Liver (tissue), 9 donors: ENCODE measurements around the gene FUBP1. TPM values are rescaled to one million over a fixed set of nuclear protein-coding genes. Genes with fewer than 3 reads are reported as not detected.

Experiments
- DNase-seq: peaks from one replicate; pipeline ENCODE4 v3.0.0-alpha.2; 2017; ENCODE audit warnings: low spot score
- H3K27ac ChIP-seq, 2 donors: one replicate each; pipeline ENCODE4 v1.7.0; 2013; ENCODE audit warnings: inconsistent platforms in 2 of 2, low read length in 2 of 2, control low read depth in 1 of 2, low read depth in 1 of 2, mild to moderate bottlenecking in 1 of 2
- H3K27me3 ChIP-seq, 4 donors: one replicate each; pipeline versions ENCODE4 v1.6.1 to v1.7.0; 2013; ENCODE audit warnings: low read length in 3 of 4, inconsistent platforms in 1 of 4, mild to moderate bottlenecking in 1 of 4, moderate library complexity in 1 of 4; ENCODE audit not compliant: control insufficient read depth in 4 of 4, insufficient read depth in 4 of 4
- H3K36me3 ChIP-seq, 4 donors: one replicate each; pipeline versions ENCODE4 v1.6.1 to v1.7.0; 2013; ENCODE audit warnings: low read length in 3 of 4, mild to moderate bottlenecking in 3 of 4, low read depth in 1 of 4, moderate library complexity in 1 of 4; ENCODE audit not compliant: control insufficient read depth in 4 of 4, insufficient read depth in 3 of 4
- H3K4me1 ChIP-seq, 4 donors: one replicate each; pipeline versions ENCODE4 v1.6.1 to v1.7.0; 2013; ENCODE audit warnings: low read length in 3 of 4, mild to moderate bottlenecking in 3 of 4, moderate library complexity in 1 of 4; ENCODE audit not compliant: control insufficient read depth in 4 of 4, insufficient read depth in 4 of 4
- H3K4me3 ChIP-seq, 3 donors: one replicate each; pipeline versions ENCODE4 v1.6.1 to v1.7.0; 2013; ENCODE audit warnings: low read length in 3 of 3, control low read depth in 1 of 3, low read depth in 1 of 3, mild to moderate bottlenecking in 1 of 3
- H3K9ac ChIP-seq, 2 donors: one replicate each; pipeline ENCODE4 v1.7.0; 2013; ENCODE audit warnings: low read length in 2 of 2, mild to moderate bottlenecking in 2 of 2, moderate library complexity in 2 of 2, control low read depth in 1 of 2, low read depth in 1 of 2
- H3K9me3 ChIP-seq, 4 donors: one replicate each; pipeline versions ENCODE4 v1.6.1 to v1.7.0; 2013; ENCODE audit warnings: low read length in 3 of 4; ENCODE audit not compliant: control insufficient read depth in 4 of 4
- EGR1 ChIP-seq, 2 donors: IDR thresholded peaks; 2 replicates each; pipeline ENCODE4 v1.6.1; 2016 to 2018; ENCODE audit warnings: antibody characterized with exemption in 2 of 2, low read depth in 2 of 2
- FOXA1 ChIP-seq: IDR thresholded peaks from 2 replicates; pipeline ENCODE4 v1.6.1; 2016; ENCODE audit warnings: antibody characterized with exemption
- FOXA2 ChIP-seq: IDR thresholded peaks from 2 replicates; pipeline ENCODE4 v1.6.1; 2016; ENCODE audit warnings: antibody characterized with exemption
- GABPA ChIP-seq, 2 donors: IDR thresholded peaks in 1 of 2; conservative IDR thresholded peaks in 1 of 2; 2 replicates each; pipeline ENCODE4 v1.6.1; 2016; ENCODE audit warnings: antibody characterized with exemption in 2 of 2, mild to moderate bottlenecking in 1 of 2, moderate library complexity in 1 of 2
- HNF4A ChIP-seq, 2 donors: conservative IDR thresholded peaks; 2 replicates each; pipeline ENCODE4 v1.6.1; 2016; ENCODE audit warnings: antibody characterized with exemption in 2 of 2, mild to moderate bottlenecking in 2 of 2
- HNF4G ChIP-seq: IDR thresholded peaks from 2 replicates; pipeline ENCODE4 v1.6.1; 2016; ENCODE audit warnings: antibody characterized with exemption
- JUND ChIP-seq, 2 donors: IDR thresholded peaks; 2 replicates each; pipeline ENCODE4 v1.6.1; 2016; ENCODE audit warnings: antibody characterized with exemption in 2 of 2
- NR2F2 ChIP-seq: IDR thresholded peaks from 2 replicates; pipeline ENCODE4 v1.6.1; 2016; ENCODE audit warnings: antibody characterized with exemption
- RAD21 ChIP-seq, 2 donors: IDR thresholded peaks; 2 replicates each; pipeline ENCODE4 v1.6.1; 2016; ENCODE audit warnings: antibody characterized with exemption in 2 of 2, mild to moderate bottlenecking in 2 of 2
- RXRA ChIP-seq, 2 donors: IDR thresholded peaks; 2 replicates each; pipeline ENCODE4 v1.6.1; 2017 to 2018; ENCODE audit warnings: antibody characterized with exemption in 2 of 2, mild to moderate bottlenecking in 1 of 2
- SP1 ChIP-seq: IDR thresholded peaks from 2 replicates; pipeline ENCODE4 v1.6.1; 2018; ENCODE audit warnings: antibody characterized with exemption, mild to moderate bottlenecking
- TAF1 ChIP-seq: conservative IDR thresholded peaks from 2 replicates; pipeline ENCODE4 v1.6.1; 2016; ENCODE audit warnings: antibody characterized with exemption, mild to moderate bottlenecking
- YY1 ChIP-seq: IDR thresholded peaks from 2 replicates; pipeline ENCODE4 v1.6.1; 2016; ENCODE audit warnings: antibody characterized with exemption, mild to moderate bottlenecking
- WGBS: extraction: QIAGEN DNeasy Blood & Tissue Kit; methylation state at CpG from one replicate; pipeline ENCODE4 v1.1.7; 2013; 5-methylcytosine and 5-hydroxymethylcytosine counted together
- polyA plus RNA-seq, 2 donors: library from polyadenylated mRNA; stranded (reverse) in 1 of 2; unstranded in 1 of 2; fragments of 200-250 nt in 1 of 2; fragments of >200 nt in 1 of 2; fragmentation: Nextera tagmentation in 1 of 2; extraction: Ambion mirVana in 1 of 2; gene quantifications; one replicate each; pipeline versions ENCODE4 v1.2.1 to v1.2.3, GENCODE V29; 2013 to 2015
- total RNA-seq, 2 donors: library from RNA; depleted of rRNA; stranded (reverse); fragments of >200 nt; gene quantifications; one replicate each; pipeline ENCODE4 v1.2.3, GENCODE V29; 2014
- TF ChIP-seq, protein P1 (sequence below): fragments of 150-350 bp; IDR thresholded peaks from 2 replicates; pipeline ENCODE4 v1.5.1; 2017; ENCODE audit warnings: improper control_type of control experiment, low read depth, low read length; ENCODE audit not compliant: missing input control
- TF ChIP-seq, protein P2 (sequence below): IDR thresholded peaks from 2 replicates; pipeline ENCODE4 v1.6.1; 2016; ENCODE audit warnings: antibody characterized with exemption
- TF ChIP-seq, protein P3 (sequence below): IDR thresholded peaks from 2 replicates; pipeline ENCODE4 v1.6.1; 2016; ENCODE audit warnings: antibody characterized with exemption
- TF ChIP-seq, protein P4 (sequence below): IDR thresholded peaks from 2 replicates; pipeline ENCODE4 v1.6.1; 2016; ENCODE audit warnings: antibody characterized with exemption
- TF ChIP-seq, protein P5 (sequence below): IDR thresholded peaks from 2 replicates; pipeline ENCODE4 v1.6.1; 2016; ENCODE audit warnings: antibody characterized with exemption, mild to moderate bottlenecking
- donor health status: healthy.
- donor health status: healthy.
- donor health status: healthy.
- donor health status: healthy.
- donor health status: healthy.

The FUBP1 gene
- total and polyA plus RNA-seq, 4 donors, result 16.3 to 97.4 (median 47.2) TPM

DNA sequence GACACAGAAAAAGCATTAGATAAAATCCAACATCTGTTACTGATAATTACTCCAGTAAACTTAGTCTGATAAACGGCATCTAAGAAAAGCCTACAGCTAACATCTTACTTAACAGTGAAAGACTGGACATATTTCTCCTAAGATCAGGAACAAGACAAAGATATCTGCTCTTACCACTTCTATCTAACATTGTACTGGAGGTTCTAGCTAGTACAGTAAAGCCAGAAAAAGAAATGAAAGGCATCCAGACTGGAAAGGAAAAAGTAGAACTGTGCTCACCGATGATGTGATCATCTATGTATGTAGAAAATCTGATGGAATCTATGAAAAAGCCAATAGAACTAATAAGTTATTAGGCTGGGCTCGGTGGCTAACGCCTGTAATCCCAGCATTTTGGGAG, 68.8 kb downstream of the FUBP1 start:
- TF ChIP-seq EGR1 (IDR thresholded peaks at IDR 0.05; ENCODE audit: low read depth in 2 of 2), result no peak
- TF ChIP-seq, protein P1, sequence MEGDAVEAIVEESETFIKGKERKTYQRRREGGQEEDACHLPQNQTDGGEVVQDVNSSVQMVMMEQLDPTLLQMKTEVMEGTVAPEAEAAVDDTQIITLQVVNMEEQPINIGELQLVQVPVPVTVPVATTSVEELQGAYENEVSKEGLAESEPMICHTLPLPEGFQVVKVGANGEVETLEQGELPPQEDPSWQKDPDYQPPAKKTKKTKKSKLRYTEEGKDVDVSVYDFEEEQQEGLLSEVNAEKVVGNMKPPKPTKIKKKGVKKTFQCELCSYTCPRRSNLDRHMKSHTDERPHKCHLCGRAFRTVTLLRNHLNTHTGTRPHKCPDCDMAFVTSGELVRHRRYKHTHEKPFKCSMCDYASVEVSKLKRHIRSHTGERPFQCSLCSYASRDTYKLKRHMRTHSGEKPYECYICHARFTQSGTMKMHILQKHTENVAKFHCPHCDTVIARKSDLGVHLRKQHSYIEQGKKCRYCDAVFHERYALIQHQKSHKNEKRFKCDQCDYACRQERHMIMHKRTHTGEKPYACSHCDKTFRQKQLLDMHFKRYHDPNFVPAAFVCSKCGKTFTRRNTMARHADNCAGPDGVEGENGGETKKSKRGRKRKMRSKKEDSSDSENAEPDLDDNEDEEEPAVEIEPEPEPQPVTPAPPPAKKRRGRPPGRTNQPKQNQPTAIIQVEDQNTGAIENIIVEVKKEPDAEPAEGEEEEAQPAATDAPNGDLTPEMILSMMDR, result no peak
- no peak for TF ChIP-seq GABPA (IDR thresholded peaks at IDR 0.05 in 1 of 2, conservative IDR thresholded peaks at IDR 0.05 in 1 of 2)
- TF ChIP-seq, protein P2, sequence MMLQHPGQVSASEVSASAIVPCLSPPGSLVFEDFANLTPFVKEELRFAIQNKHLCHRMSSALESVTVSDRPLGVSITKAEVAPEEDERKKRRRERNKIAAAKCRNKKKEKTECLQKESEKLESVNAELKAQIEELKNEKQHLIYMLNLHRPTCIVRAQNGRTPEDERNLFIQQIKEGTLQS, result no peak
- TF ChIP-seq, protein P3, sequence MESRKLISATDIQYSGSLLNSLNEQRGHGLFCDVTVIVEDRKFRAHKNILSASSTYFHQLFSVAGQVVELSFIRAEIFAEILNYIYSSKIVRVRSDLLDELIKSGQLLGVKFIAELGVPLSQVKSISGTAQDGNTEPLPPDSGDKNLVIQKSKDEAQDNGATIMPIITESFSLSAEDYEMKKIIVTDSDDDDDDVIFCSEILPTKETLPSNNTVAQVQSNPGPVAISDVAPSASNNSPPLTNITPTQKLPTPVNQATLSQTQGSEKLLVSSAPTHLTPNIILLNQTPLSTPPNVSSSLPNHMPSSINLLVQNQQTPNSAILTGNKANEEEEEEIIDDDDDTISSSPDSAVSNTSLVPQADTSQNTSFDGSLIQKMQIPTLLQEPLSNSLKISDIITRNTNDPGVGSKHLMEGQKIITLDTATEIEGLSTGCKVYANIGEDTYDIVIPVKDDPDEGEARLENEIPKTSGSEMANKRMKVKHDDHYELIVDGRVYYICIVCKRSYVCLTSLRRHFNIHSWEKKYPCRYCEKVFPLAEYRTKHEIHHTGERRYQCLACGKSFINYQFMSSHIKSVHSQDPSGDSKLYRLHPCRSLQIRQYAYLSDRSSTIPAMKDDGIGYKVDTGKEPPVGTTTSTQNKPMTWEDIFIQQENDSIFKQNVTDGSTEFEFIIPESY, result no peak
- no peak for TF ChIP-seq HNF4A (conservative IDR thresholded peaks at IDR 0.05)
- no peak for TF ChIP-seq NR2F2
- TF ChIP-seq FOXA2, result no peak
- H3K27ac ChIP-seq, result no peak overlapping the region
- H3K4me1 ChIP-seq, result peaks cover 0 to 3% (median 0%) of the 10 kb centered on the region in 4 donors
- H3K4me3 ChIP-seq, result no peak overlapping the region
- H3K9me3 ChIP-seq, result no peaks in the 10 kb centered on the region
- no peaks in the 10 kb centered on the region for H3K36me3 ChIP-seq
- H3K9ac ChIP-seq, result no peak overlapping the region
- DNase-seq, result no peak
- 94% methylated on average over 4 of the region's 4 CpGs for WGBS
- no peaks in the 10 kb centered on the region for H3K27me3 ChIP-seq

DNA sequence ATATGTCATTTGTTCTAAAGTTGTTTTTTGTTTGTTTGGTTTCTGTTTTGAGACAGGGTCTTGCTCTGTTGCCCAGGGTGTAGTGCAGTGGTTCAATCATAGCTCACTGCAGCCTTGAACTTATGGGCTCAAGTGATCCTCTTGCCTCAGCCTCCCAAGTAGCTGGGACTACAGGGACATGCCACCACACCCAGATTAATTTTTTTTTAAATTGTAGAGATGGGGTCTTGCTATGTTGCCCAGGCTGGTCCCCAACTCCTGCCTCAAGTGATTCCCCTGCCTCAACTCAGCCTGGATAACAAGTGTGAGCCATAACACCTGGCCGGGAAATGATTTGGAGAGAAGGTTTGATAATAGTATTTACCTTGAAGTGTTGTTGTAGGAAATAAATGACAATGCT, 72.2 kb downstream of the FUBP1 start:
- DNase-seq, result no peak
- TF ChIP-seq, protein P2, result no peak
- TF ChIP-seq JUND (IDR thresholded peaks at IDR 0.05) (no peak), YY1 (no peak), RAD21 (IDR thresholded peaks at IDR 0.05) (no peak), HNF4G (no peak), EGR1 (IDR thresholded peaks at IDR 0.05; ENCODE audit: low read depth in 2 of 2) (no peak), NR2F2 (no peak), FOXA2 (no peak), TAF1 (no peak), HNF4A (conservative IDR thresholded peaks at IDR 0.05) (no peak), RXRA (IDR thresholded peaks at IDR 0.05) (no peak), FOXA1 (no peak), SP1 (no peak)
- TF ChIP-seq, protein P1, result no peak
- TF ChIP-seq, protein P4, sequence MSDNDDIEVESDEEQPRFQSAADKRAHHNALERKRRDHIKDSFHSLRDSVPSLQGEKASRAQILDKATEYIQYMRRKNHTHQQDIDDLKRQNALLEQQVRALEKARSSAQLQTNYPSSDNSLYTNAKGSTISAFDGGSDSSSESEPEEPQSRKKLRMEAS, result no peak
- TF ChIP-seq, protein P5, sequence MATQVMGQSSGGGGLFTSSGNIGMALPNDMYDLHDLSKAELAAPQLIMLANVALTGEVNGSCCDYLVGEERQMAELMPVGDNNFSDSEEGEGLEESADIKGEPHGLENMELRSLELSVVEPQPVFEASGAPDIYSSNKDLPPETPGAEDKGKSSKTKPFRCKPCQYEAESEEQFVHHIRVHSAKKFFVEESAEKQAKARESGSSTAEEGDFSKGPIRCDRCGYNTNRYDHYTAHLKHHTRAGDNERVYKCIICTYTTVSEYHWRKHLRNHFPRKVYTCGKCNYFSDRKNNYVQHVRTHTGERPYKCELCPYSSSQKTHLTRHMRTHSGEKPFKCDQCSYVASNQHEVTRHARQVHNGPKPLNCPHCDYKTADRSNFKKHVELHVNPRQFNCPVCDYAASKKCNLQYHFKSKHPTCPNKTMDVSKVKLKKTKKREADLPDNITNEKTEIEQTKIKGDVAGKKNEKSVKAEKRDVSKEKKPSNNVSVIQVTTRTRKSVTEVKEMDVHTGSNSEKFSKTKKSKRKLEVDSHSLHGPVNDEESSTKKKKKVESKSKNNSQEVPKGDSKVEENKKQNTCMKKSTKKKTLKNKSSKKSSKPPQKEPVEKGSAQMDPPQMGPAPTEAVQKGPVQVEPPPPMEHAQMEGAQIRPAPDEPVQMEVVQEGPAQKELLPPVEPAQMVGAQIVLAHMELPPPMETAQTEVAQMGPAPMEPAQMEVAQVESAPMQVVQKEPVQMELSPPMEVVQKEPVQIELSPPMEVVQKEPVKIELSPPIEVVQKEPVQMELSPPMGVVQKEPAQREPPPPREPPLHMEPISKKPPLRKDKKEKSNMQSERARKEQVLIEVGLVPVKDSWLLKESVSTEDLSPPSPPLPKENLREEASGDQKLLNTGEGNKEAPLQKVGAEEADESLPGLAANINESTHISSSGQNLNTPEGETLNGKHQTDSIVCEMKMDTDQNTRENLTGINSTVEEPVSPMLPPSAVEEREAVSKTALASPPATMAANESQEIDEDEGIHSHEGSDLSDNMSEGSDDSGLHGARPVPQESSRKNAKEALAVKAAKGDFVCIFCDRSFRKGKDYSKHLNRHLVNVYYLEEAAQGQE, result no peak
- TF ChIP-seq, protein P3, result no peak
- no peaks in the 10 kb centered on the region for H3K9me3 ChIP-seq
- H3K4me1 ChIP-seq, result peaks cover 0 to 3% (median 0%) of the 10 kb centered on the region in 4 donors
- no peaks in the 10 kb centered on the region for H3K27me3 ChIP-seq
- no peak overlapping the region for H3K9ac ChIP-seq
- no peak overlapping the region for H3K4me3 ChIP-seq
- no peaks in the 10 kb centered on the region for H3K36me3 ChIP-seq
- 87% methylated on average over 1 of the region's 1 CpG for WGBS
- H3K27ac ChIP-seq, result no peak overlapping the region
